PFSK-1 (cell line): ENCODE measurements around the gene DBNL.

Experiments
- FOXP2 ChIP-seq: optimal IDR thresholded peaks from 2 replicates; pipeline ENCODE3; 2011; ENCODE audit warnings: borderline replicate concordance, control low read depth, inconsistent platforms; ENCODE audit not compliant: insufficient read depth; ENCODE audit errors: extremely low read length, extremely low read depth
- POLR2AphosphoS5 ChIP-seq: IDR thresholded peaks from 2 replicates; pipeline ENCODE4 v1.6.1; 2012; ENCODE audit warnings: low read depth, mild to moderate bottlenecking, control low read depth, low read length, moderate library complexity
- TAF1 ChIP-seq: IDR thresholded peaks from 2 replicates; pipeline ENCODE4 v1.6.1; 2012; ENCODE audit warnings: low read length, control low read depth, borderline replicate concordance; ENCODE audit not compliant: insufficient read depth

DNA sequence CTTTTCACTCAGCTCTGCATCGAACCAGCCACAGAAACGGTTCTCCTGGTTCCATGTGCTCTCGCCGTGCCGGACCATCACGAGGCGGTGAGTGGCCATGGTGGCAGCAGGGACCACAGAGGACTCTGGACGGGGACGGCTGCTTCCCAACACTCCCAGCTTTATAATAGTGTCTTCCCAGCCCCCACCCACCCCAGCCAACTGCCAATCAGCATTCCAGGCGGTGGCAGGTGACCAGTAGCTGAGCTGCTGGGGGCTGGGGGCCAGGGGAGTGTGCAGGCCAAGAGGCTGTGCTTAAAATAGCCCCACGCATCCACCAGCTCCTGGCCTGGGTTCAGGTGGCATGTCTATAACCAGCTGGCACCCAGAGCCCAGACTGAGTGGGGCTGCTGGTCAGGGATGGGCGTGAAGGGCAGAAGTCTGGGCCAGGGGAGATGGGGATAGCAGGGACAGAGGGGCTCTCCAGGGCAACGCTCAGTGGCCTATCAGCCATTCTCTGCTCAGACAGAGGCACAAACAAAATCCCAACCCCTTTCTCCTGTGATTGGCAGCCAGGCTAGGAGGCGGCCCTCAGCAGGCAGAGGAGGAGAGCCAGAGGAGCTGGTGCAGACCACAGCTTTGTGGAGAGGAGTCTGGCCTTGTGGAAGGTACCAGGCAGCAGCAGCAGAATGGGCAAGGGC lies 21.1 kb downstream of the DBNL start, which contains the start of gene PGAM2:
- TF ChIP-seq TAF1, result no peak
- no peak for TF ChIP-seq FOXP2
- no peak; the same call in 1 of the 2 replicates for TF ChIP-seq POLR2AphosphoS5
